Ishikawa (cell line): Measurements from ENCODE around the gene TM7SF3.

ENCODE experiments used
- CEBPB ChIP-seq: IDR thresholded peaks from 2 replicates; pipeline ENCODE4 v1.6.1; 2012
- CREB1 ChIP-seq: IDR thresholded peaks from 2 replicates; pipeline ENCODE4 v1.6.1; 2012; ENCODE audit warnings: low read depth
- EGR1 ChIP-seq: IDR thresholded peaks from 2 replicates; pipeline ENCODE4 v1.6.1; 2012
- EP300 ChIP-seq: IDR thresholded peaks from 2 replicates; pipeline ENCODE4 v1.6.1; 2012; ENCODE audit warnings: borderline replicate concordance
- FOXM1 ChIP-seq: IDR thresholded peaks from 2 replicates; pipeline ENCODE4 v1.6.1; 2012; ENCODE audit warnings: low read depth, borderline replicate concordance
- NFIC ChIP-seq: IDR thresholded peaks from 2 replicates; pipeline ENCODE4 v1.6.1; 2012
- RAD21 ChIP-seq: IDR thresholded peaks from 2 replicates; pipeline ENCODE4 v1.6.1; 2012; ENCODE audit warnings: low read depth
- REST ChIP-seq: IDR thresholded peaks from 2 replicates; pipeline ENCODE4 v1.6.1; 2012; ENCODE audit warnings: low read depth, mild to moderate bottlenecking
- TAF1 ChIP-seq: IDR thresholded peaks from 2 replicates; pipeline ENCODE4 v1.6.1; 2012; ENCODE audit warnings: low read depth, mild to moderate bottlenecking
- TCF12 ChIP-seq: IDR thresholded peaks from 2 replicates; pipeline ENCODE4 v1.6.1; 2012; ENCODE audit warnings: low read depth
- TEAD4 ChIP-seq: IDR thresholded peaks from 2 replicates; pipeline ENCODE4 v1.6.1; 2012
- YY1 ChIP-seq: IDR thresholded peaks from 2 replicates; pipeline ENCODE4 v1.6.1; 2012; ENCODE audit warnings: low read depth
- ZBTB7A ChIP-seq: IDR thresholded peaks from 2 replicates; pipeline ENCODE4 v1.6.1; 2012; ENCODE audit warnings: low read depth
- TF ChIP-seq, protein P1 (sequence below): IDR thresholded peaks from 2 replicates; pipeline ENCODE4 v1.6.1; 2012
- TF ChIP-seq, protein P2 (sequence below): IDR thresholded peaks from 2 replicates; pipeline ENCODE4 v1.6.1; 2012

Gene TM7SF3

DNA sequence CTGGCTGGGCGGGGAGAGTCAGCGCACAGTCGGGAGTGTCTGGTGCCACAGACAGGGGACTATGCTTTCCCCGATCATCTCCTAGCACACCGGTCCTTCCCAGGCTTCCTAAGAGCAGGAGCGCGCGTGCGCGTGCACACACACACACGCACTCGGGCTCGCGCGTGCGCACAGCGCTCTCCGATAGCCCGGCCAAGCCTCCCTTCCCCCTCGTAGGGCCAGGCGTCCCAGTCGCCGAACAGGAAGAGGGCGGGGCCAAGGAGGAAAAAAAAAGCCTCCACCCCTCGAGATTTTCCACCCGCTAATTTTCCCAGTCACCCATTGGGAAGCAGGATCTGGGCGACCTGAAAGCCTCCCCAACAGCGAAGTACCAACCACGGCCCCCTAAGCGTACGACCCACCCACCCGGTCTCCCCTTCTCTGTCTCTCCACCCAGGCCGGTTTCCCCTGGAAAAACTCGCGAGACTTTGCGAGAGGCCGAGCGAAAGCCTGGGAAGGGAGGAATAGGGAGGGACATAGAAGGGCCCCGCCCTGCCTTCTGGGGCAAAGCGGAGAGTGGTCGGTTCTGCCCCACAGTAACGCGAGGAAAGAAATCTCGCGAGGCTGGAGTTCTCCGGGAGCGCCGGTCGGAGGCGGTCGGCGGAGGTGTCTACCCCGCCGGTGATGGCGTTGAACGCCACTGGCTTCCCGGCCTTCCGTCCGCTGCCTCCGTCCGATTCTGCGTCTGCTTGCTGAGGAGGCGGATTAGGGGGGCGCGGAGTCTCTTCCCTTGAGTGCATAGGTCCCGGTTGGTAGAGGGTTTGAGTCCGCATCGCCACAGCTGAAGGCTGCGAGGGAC lies 76.1 kb downstream of the TM7SF3 start, which contains the start of the genes FGFR1OP2 and INTS13:
TSS of gene FGFR1OP2 (plus strand) at position 608 of the 838 bp plus-strand sequence. CDS start 15,689 bp downstream, outside the sequence.
TSS of gene INTS13 (minus strand) at position 119 of the 838 bp plus-strand sequence. CDS start 1,178 bp downstream, outside the sequence.
- TF ChIP-seq EP300 (no peak), EGR1 (0 out of 2 replicates have a peak, but pooled peaks have one; percentile 26), TAF1 (peak; percentile 83), YY1 (peak; percentile 84), TEAD4 (no peak), FOXM1 (0 out of 2 replicates have a peak, but pooled peaks have one; percentile 32), ZBTB7A (peak; percentile 71; the same call in 1 of the 2 replicates), CEBPB (no peak), RAD21 (no peak), TCF12 (no peak; the same call in none of the 2 replicates), NFIC (0 out of 2 replicates have a peak, but pooled peaks have one; percentile 19), REST (no peak), CREB1 (peak; percentile 9; the same call in 1 of the 2 replicates)
- TF ChIP-seq, protein P1, sequence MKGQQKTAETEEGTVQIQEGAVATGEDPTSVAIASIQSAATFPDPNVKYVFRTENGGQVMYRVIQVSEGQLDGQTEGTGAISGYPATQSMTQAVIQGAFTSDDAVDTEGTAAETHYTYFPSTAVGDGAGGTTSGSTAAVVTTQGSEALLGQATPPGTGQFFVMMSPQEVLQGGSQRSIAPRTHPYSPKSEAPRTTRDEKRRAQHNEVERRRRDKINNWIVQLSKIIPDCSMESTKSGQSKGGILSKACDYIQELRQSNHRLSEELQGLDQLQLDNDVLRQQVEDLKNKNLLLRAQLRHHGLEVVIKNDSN, result no peak; the same call in 1 of the 2 replicates
- TF ChIP-seq, protein P2, sequence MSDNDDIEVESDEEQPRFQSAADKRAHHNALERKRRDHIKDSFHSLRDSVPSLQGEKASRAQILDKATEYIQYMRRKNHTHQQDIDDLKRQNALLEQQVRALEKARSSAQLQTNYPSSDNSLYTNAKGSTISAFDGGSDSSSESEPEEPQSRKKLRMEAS, result peak; percentile 80

GRCh38 chr12:26937443-26937862 lies 76.7 kb downstream of the TM7SF3 start:
- TF ChIP-seq, protein P1, result no peak
- peak; percentile 1; the same call in 1 of the 2 replicates for TF ChIP-seq RAD21

- no peak for TF ChIP-seq EGR1
- no peak for TF ChIP-seq TEAD4
- TF ChIP-seq ZBTB7A, result no peak
- no peak for TF ChIP-seq YY1
- no peak for TF ChIP-seq CREB1
- no peak for TF ChIP-seq NFIC
- no peak for TF ChIP-seq TAF1
- no peak for TF ChIP-seq REST
- TF ChIP-seq RAD21, result no peak
- no peak for TF ChIP-seq TCF12
- TF ChIP-seq, protein P2, result no peak
- TF ChIP-seq EP300, result no peak
- TF ChIP-seq CEBPB, result no peak
- TF ChIP-seq FOXM1, result no peak
- TF ChIP-seq, protein P1, result no peak
Measured at GRCh38 chr12:26936559-26937442, 77.4 kb downstream of the TM7SF3 start.

GRCh38 chr12:26935636-26936378 lies 78.4 kb downstream of the TM7SF3 start:
- no peak for TF ChIP-seq RAD21
- TF ChIP-seq FOXM1, result no peak
- no peak for TF ChIP-seq CREB1
- no peak for TF ChIP-seq NFIC
- no peak for TF ChIP-seq YY1
- no peak for TF ChIP-seq CEBPB
- TF ChIP-seq EGR1, result no peak
- no peak for TF ChIP-seq REST
- no peak for TF ChIP-seq TCF12
- no peak for TF ChIP-seq ZBTB7A
- TF ChIP-seq TAF1, result no peak
- TF ChIP-seq TEAD4, result no peak
- TF ChIP-seq, protein P1, result no peak
- TF ChIP-seq EP300, result no peak
- TF ChIP-seq, protein P2, result no peak
